Sigmoid colon (tissue), 7 donors: ENCODE results near the gene FXN. TPM values are rescaled to one million over a fixed set of nuclear protein-coding genes. Genes with fewer than 3 reads are reported as not detected.
"Not testable (repeated sequence)": the region's sequence is repeated elsewhere in the genome, so short reads cannot be mapped to it uniquely, and the experiment has no call there.

ENCODE experiments used
- DNase-seq: peaks from one replicate; pipeline ENCODE4 v3.0.0-alpha.2; 2019
- H3K27ac ChIP-seq, 4 donors: fragments of 200-600 bp; sonication (generic); one replicate each; pipeline ENCODE4 v1.5.1; 2016 to 2019; ENCODE audit warnings: mild to moderate bottlenecking in 1 of 4
- H3K27me3 ChIP-seq, 3 donors: fragments of 200-600 bp; sonication (generic); one replicate each; pipeline ENCODE4 v1.5.1; 2019; ENCODE audit warnings: mild to moderate bottlenecking in 1 of 3
- H3K36me3 ChIP-seq, 4 donors: fragments of 200-600 bp; sonication (generic); one replicate each; pipeline ENCODE4 v1.5.1; 2016 to 2019
- H3K4me1 ChIP-seq, 4 donors: fragments of 200-600 bp; sonication (generic); one replicate each; pipeline ENCODE4 v1.5.1; 2017 to 2019
- H3K4me3 ChIP-seq, 4 donors: fragments of 200-600 bp; sonication (generic); one replicate each; pipeline ENCODE4 v1.5.1; 2017 to 2019; ENCODE audit warnings: mild to moderate bottlenecking in 2 of 4, moderate library complexity in 1 of 4
- H3K9me3 ChIP-seq, 4 donors: fragments of 200-600 bp in 3 of 4; sonication (generic) in 3 of 4; one replicate each; pipeline versions ENCODE4 v1.5.1 to v1.6.1; 2013 to 2019
- CTCF ChIP-seq, 4 experiments: fragments of 450-650 bp in 3 of 4; fragments of 200-600 bp in 1 of 4; IDR thresholded peaks; one replicate each; pipeline ENCODE4 v1.5.1; 2016 to 2019; ENCODE audit warnings: antibody characterized with exemption in 4 of 4, mild to moderate bottlenecking in 3 of 4, moderate library complexity in 2 of 4
- EP300 ChIP-seq, 4 donors: sonication (generic); formaldehyde crosslinking; IDR thresholded peaks; one replicate each; pipeline ENCODE4 v1.6.1; 2017; ENCODE audit warnings: antibody characterized with exemption in 4 of 4
- POLR2A ChIP-seq, 2 donors: fragments of 450-650 bp; IDR thresholded peaks; one replicate each; pipeline ENCODE4 v1.6.1; 2016; ENCODE audit warnings: antibody characterized with exemption in 2 of 2, mild to moderate bottlenecking in 2 of 2, moderate library complexity in 2 of 2
- POLR2AphosphoS5 ChIP-seq, 4 donors: sonication (generic); formaldehyde crosslinking; IDR thresholded peaks; one replicate each; pipeline ENCODE4 v1.6.1; 2017; ENCODE audit warnings: antibody characterized with exemption in 4 of 4
- WGBS, 2 donors: extraction: QIAGEN DNeasy Blood & Tissue Kit; methylation state at CpG; one replicate each; pipeline ENCODE4 v1.1.7; 2013; 5-methylcytosine and 5-hydroxymethylcytosine counted together
- intact Hi-C: fragments of 100-400 bp; cut with DNase I; formaldehyde crosslinking; loops from one replicate; pipeline ENCODE4 v1.15.1; 2023
- polyA plus RNA-seq, 3 donors: library from polyadenylated mRNA; stranded (reverse); fragments of 200-250 nt; gene quantifications; one replicate each; pipeline ENCODE4 v1.2.3, GENCODE V29; 2013
- total RNA-seq, 4 donors: library from RNA; depleted of rRNA; stranded (reverse); fragments of >200 nt; gene quantifications; one replicate each; pipeline ENCODE4 v1.1.0, GENCODE V29; 2016
- donor health status: healthy with polysubstance abuse.
- donor health status: Bipolar disorder and iron deficiency.
- donor health status: healthy.

FXN gene
- total and polyA plus RNA-seq, 7 donors: 3.4 to 16.1 (median 8.7) TPM

GRCh38 chr9:69097923-69098593 is 62.5 kb downstream of the FXN start:
- Histone ChIP-seq H3K27me3 (no peaks in the 10 kb centered on the region), H3K9me3 (no peaks in the 10 kb centered on the region), H3K27ac (no peak overlapping the region), H3K4me1 (no peaks in the 10 kb centered on the region), H3K4me3 (no peak overlapping the region), H3K36me3 (no peaks in the 10 kb centered on the region)
- TF ChIP-seq POLR2AphosphoS5 (IDR thresholded peaks at IDR 0.05) (no peak), POLR2A (IDR thresholded peaks at IDR 0.05) (no peak), CTCF (IDR thresholded peaks at IDR 0.05) (no peak), EP300 (IDR thresholded peaks at IDR 0.05) (no peak)
- DNase-seq: no peak
- WGBS, 2 donors: 82 to 91% methylated on average over 5 of the region's 5 CpGs
- intact Hi-C loops: no loop called here

GRCh38 chr9:69103348-69103996 is 67.9 kb downstream of the FXN start:
- H3K4me3 ChIP-seq, H3K9me3 ChIP-seq, H3K27me3 ChIP-seq, H3K4me1 ChIP-seq, H3K36me3 ChIP-seq, H3K27ac ChIP-seq, intact Hi-C loops, DNase-seq: not testable (repeated sequence)
- WGBS, 2 donors: 34 to 74% methylated on average over 4 of the region's 7 CpGs

GRCh38 chr9:69104830-69105527 is 69.4 kb downstream of the FXN start:
- Histone ChIP-seq H3K4me3 (no peak overlapping the region), H3K27me3 (no peaks in the 10 kb centered on the region), H3K4me1 (no peaks in the 10 kb centered on the region), H3K9me3 (no peaks in the 10 kb centered on the region), H3K27ac (no peak overlapping the region), H3K36me3 (no peaks in the 10 kb centered on the region)
- no peak for DNase-seq
- TF ChIP-seq CTCF (IDR thresholded peaks at IDR 0.05) (no peak), POLR2A (IDR thresholded peaks at IDR 0.05) (peak in 1 of 2 donors; percentile 34)
- intact Hi-C loops: no loop called here
- WGBS, 2 donors: 10 to 60% methylated on average over 2 of the region's 2 CpGs

- Histone ChIP-seq H3K27me3 (no peaks in the 10 kb centered on the region), H3K27ac (no peak overlapping the region), H3K4me3 (no peak overlapping the region), H3K9me3 (no peaks in the 10 kb centered on the region), H3K36me3 (no peaks in the 10 kb centered on the region), H3K4me1 (no peaks in the 10 kb centered on the region)
- no peak for DNase-seq
- TF ChIP-seq POLR2A (IDR thresholded peaks at IDR 0.05) (no peak), CTCF (IDR thresholded peaks at IDR 0.05) (no peak), POLR2AphosphoS5 (IDR thresholded peaks at IDR 0.05) (no peak), EP300 (IDR thresholded peaks at IDR 0.05) (no peak)
- intact Hi-C loops: no loop called here
- WGBS, 2 donors: 86 to 92% methylated on average over 3 of the region's 3 CpGs
These were observed 72.2 kb downstream of the FXN start for GRCh38 chr9:69107771-69108170.

- H3K4me1 ChIP-seq, H3K27me3 ChIP-seq, H3K9me3 ChIP-seq, DNase-seq, H3K36me3 ChIP-seq, intact Hi-C loops, H3K27ac ChIP-seq, H3K4me3 ChIP-seq: not testable (repeated sequence)
- WGBS, 2 donors: 91 to 97% methylated on average over 14 of the region's 14 CpGs
These were observed 73.2 kb downstream of the FXN start for GRCh38 chr9:69108706-69109105.
